Loucy (cell line): Measurements from ENCODE around the gene SGSM2.

ENCODE experiments used
- H2AFZ ChIP-seq: fragments of 200-600 bp; sonication (generic); 2 replicates; pipeline ENCODE4 v1.6.0; 2016; ENCODE audit warnings: antibody characterized with exemption, mild to moderate bottlenecking, low read length, moderate library complexity
- H3F3A ChIP-seq: fragments of 200-600 bp; 2 replicates; pipeline ENCODE4 v1.6.0; 2016; ENCODE audit warnings: antibody characterized with exemption, low read depth, mild to moderate bottlenecking
- H3K27me3 ChIP-seq: fragments of 200-600 bp; sonication (generic); 2 replicates; pipeline ENCODE4 v1.6.1; 2014; ENCODE audit warnings: low read length, mild to moderate bottlenecking; ENCODE audit not compliant: insufficient read depth, poor library complexity, severe bottlenecking
- H3K36me3 ChIP-seq: fragments of 200-600 bp; sonication (generic); 2 replicates; pipeline ENCODE4 v1.6.1; 2016; ENCODE audit warnings: low read length; ENCODE audit not compliant: insufficient read depth
- H3K4me1 ChIP-seq: fragments of 200-600 bp; sonication (generic); 2 replicates; pipeline ENCODE4 v1.5.1; 2014; ENCODE audit warnings: low read length, mild to moderate bottlenecking; ENCODE audit not compliant: insufficient read depth, poor library complexity, severe bottlenecking
- H3K4me2 ChIP-seq: fragments of 200-600 bp; sonication (generic); 2 replicates; pipeline ENCODE4 v1.6.0; 2014; ENCODE audit warnings: antibody characterized with exemption, low read length, low read depth, mild to moderate bottlenecking; ENCODE audit not compliant: poor library complexity, severe bottlenecking
- H3K4me3 ChIP-seq: fragments of 200-600 bp; sonication (generic); 2 replicates; pipeline ENCODE4 v1.5.1; 2014; ENCODE audit warnings: low read length, mild to moderate bottlenecking, mixed read lengths; ENCODE audit not compliant: poor library complexity, severe bottlenecking
- H3K79me2 ChIP-seq: fragments of 200-600 bp; sonication (generic); 2 replicates; pipeline ENCODE4 v1.6.1; 2014; ENCODE audit warnings: low read length; ENCODE audit not compliant: insufficient read depth
- H3K9ac ChIP-seq: fragments of 200-600 bp; sonication (generic); 2 replicates; pipeline ENCODE4 v1.6.0; 2014; ENCODE audit warnings: mild to moderate bottlenecking, low read depth, low read length, moderate library complexity; ENCODE audit not compliant: poor library complexity, severe bottlenecking
- H3K9me2 ChIP-seq: fragments of 200-600 bp; sonication (generic); replicated peaks from 2 replicates; pipeline ENCODE4 v1.6.1; 2016; ENCODE audit warnings: low read depth, low read length, mixed read lengths
- H3K9me3 ChIP-seq: fragments of 200-600 bp; sonication (generic); 2 replicates; pipeline ENCODE4 v1.6.1; 2014; ENCODE audit warnings: mild to moderate bottlenecking, antibody characterized with exemption, low read length, low read depth; ENCODE audit not compliant: insufficient read depth
- H4K20me1 ChIP-seq: fragments of 200-600 bp; sonication (generic); 2 replicates; pipeline ENCODE4 v1.6.0; 2014; ENCODE audit warnings: antibody characterized with exemption, low read length, mild to moderate bottlenecking; ENCODE audit not compliant: insufficient read depth, poor library complexity, severe bottlenecking
- EZH2phosphoT487 ChIP-seq: fragments of 200-600 bp; IDR thresholded peaks from 2 replicates; pipeline ENCODE4 v1.6.1; 2018; ENCODE audit warnings: antibody characterized with exemption, mild to moderate bottlenecking, moderate library complexity, borderline replicate concordance
- TF ChIP-seq, protein P1 (sequence below): fragments of 200-600 bp; sonication (generic); conservative IDR thresholded peaks from 2 replicates; pipeline ENCODE4 v1.5.1; 2014; ENCODE audit warnings: mild to moderate bottlenecking, antibody characterized with exemption, low read length

The SGSM2 gene

DNA sequence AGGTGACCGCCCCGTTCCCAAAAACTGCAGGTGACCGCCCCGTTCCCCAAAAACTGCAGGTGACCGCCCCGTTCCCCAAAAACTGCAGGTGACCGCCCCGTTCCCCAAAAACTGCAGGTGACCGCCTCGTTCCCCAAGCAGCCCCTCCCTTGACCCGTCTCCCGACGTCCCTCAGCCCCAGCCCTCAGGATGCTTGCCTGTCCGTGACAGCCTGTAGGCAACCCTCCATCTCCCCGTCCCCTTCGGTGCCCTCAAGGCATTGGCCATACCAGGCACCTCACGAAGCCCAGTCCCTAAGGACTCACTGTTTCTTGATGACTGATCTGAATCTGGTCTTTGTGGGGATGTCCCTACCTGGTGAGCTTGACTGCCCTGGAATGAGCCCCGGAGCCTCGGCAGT is 25.1 kb downstream of the SGSM2 start:
- Histone ChIP-seq H3K27me3 (no peaks in the 10 kb centered on the region), H3K9me2 (no peaks in the 10 kb centered on the region), H3K9ac (no peak overlapping the region), H3K36me3 (peaks cover 6% of the 10 kb centered on the region; the same call in 1 of the 2 replicates), H4K20me1 (no peaks in the 10 kb centered on the region), H3K4me2 (no peak overlapping the region), H2AFZ (no peak overlapping the region), H3K4me1 (no peaks in the 10 kb centered on the region), H3K9me3 (no peaks in the 10 kb centered on the region), H3K4me3 (no peak overlapping the region), H3F3A (no peaks in the 10 kb centered on the region), H3K79me2 (no peaks in the 10 kb centered on the region)
- TF ChIP-seq, protein P1, sequence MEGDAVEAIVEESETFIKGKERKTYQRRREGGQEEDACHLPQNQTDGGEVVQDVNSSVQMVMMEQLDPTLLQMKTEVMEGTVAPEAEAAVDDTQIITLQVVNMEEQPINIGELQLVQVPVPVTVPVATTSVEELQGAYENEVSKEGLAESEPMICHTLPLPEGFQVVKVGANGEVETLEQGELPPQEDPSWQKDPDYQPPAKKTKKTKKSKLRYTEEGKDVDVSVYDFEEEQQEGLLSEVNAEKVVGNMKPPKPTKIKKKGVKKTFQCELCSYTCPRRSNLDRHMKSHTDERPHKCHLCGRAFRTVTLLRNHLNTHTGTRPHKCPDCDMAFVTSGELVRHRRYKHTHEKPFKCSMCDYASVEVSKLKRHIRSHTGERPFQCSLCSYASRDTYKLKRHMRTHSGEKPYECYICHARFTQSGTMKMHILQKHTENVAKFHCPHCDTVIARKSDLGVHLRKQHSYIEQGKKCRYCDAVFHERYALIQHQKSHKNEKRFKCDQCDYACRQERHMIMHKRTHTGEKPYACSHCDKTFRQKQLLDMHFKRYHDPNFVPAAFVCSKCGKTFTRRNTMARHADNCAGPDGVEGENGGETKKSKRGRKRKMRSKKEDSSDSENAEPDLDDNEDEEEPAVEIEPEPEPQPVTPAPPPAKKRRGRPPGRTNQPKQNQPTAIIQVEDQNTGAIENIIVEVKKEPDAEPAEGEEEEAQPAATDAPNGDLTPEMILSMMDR, result no peak
- TF ChIP-seq EZH2phosphoT487, result no peak

DNA sequence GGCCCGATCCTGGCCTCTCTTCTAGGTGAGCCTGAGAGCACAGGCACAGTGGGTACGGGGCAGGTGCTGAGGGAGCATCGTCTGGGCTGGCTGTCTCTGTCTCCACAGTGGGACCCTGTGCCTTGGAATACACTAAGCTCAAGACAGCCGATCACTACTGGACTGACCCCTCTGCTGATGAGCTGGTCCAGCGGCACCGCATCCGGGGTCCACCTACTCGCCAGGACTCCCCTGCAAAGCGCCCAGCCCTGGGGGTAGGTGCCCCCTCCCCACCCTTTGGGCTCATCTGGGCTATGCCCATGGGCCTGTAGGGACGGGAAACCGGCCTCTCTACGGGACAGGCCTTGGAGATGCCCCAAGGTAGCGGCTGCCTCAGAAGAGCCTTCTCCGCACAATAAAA is 25.6 kb downstream of the SGSM2 start:
- Histone ChIP-seq H3K36me3 (peaks cover 6% of the 10 kb centered on the region; the same call in 1 of the 2 replicates), H3K9me2 (no peaks in the 10 kb centered on the region), H3K4me1 (no peaks in the 10 kb centered on the region)

DNA sequence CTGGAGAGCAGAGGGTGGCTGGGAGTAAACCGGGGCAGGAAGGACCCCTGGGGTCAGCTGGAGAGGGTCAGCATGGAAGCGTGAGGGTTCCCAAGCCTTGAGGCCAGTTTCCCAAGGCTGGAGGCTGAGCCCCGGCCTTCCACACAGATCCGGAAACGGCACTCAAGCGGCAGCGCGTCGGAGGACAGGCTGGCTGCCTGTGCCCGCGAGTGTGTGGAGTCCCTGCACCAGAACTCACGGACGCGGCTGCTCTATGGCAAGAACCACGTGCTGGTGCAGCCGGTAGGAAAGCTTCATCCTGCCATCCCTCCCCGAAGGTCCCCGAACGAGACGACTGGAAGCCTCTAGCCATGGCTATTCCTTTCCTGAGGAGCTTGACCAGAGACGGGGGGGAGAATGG is 26.0 kb downstream of the SGSM2 start:
- H3K9me3 ChIP-seq, result no peaks in the 10 kb centered on the region
- H3K36me3 ChIP-seq, result peaks cover 6% of the 10 kb centered on the region; the same call in 1 of the 2 replicates
- no peaks in the 10 kb centered on the region for H3K27me3 ChIP-seq
- H3K4me1 ChIP-seq, result no peaks in the 10 kb centered on the region
- H3F3A ChIP-seq, result no peaks in the 10 kb centered on the region
- no peak overlapping the region for H3K9ac ChIP-seq
- H3K4me2 ChIP-seq, result no peak overlapping the region
- H2AFZ ChIP-seq, result no peak overlapping the region
- H3K4me3 ChIP-seq, result no peak overlapping the region
- H3K79me2 ChIP-seq, result no peaks in the 10 kb centered on the region
- no peaks in the 10 kb centered on the region for H4K20me1 ChIP-seq
- no peak for TF ChIP-seq EZH2phosphoT487
- TF ChIP-seq, protein P1, result no peak
- H3K9me2 ChIP-seq, result no peaks in the 10 kb centered on the region

More for the DNA sequence above, 25.6 kb downstream of the SGSM2 start:
- H3F3A ChIP-seq, result no peaks in the 10 kb centered on the region
- H3K4me3 ChIP-seq, result no peak overlapping the region
- H3K9me3 ChIP-seq, result no peaks in the 10 kb centered on the region
- H3K27me3 ChIP-seq, result no peaks in the 10 kb centered on the region
- TF ChIP-seq, protein P1, result no peak
- no peak for TF ChIP-seq EZH2phosphoT487
- no peak overlapping the region for H3K4me2 ChIP-seq
- no peaks in the 10 kb centered on the region for H3K79me2 ChIP-seq
- no peaks in the 10 kb centered on the region for H4K20me1 ChIP-seq
- no peak overlapping the region for H2AFZ ChIP-seq
- no peak overlapping the region for H3K9ac ChIP-seq
